WTC11 (cell line): Measurements from ENCODE around the gene NKAPL. TPM values are rescaled to one million over a fixed set of nuclear protein-coding genes. Genes with fewer than 3 reads are reported as not detected.

ENCODE experiments used
- ATAC-seq: fragments of 200-7000 bp; cut with Tn5 transposase; 2 replicates; pipeline ENCODE4 v1.10.0; 2021; ENCODE audit warnings: mild to moderate bottlenecking, moderate library complexity
- CTCF ChIA-PET: fragments of 300-600 bp; sonication (Branson Sonifier 250); formaldehyde crosslinking; loops from one replicate; lab custom pipeline; 2021; ENCODE audit warnings: antibody characterized with exemption; lab: Charles Lee
- POLR2A ChIA-PET: fragments of 350-600 bp; sonication (Branson Sonifier 250); formaldehyde crosslinking; loops from one replicate; lab custom pipeline; 2021; ENCODE audit warnings: antibody characterized with exemption; lab: Charles Lee
- DNase-seq: peaks from one replicate; pipeline ENCODE4 v3.0.0; 2021; ENCODE audit warnings: low spot score
- H3K27ac Mint-ChIP-seq: 2 replicates; pipeline ENCODE4 v1.8.0; 2021; ENCODE audit warnings: mixed read lengths
- H3K27me3 Mint-ChIP-seq: 2 replicates; pipeline ENCODE4 v1.8.0; 2021; ENCODE audit warnings: low read depth, mild to moderate bottlenecking, moderate library complexity, mixed read lengths
- H3K36me3 Mint-ChIP-seq: 2 replicates; pipeline ENCODE4 v1.8.0; 2021; ENCODE audit warnings: mixed read lengths
- H3K4me1 Mint-ChIP-seq: 2 replicates; pipeline ENCODE4 v1.8.0; 2022; ENCODE audit warnings: mixed read lengths
- H3K4me3 Mint-ChIP-seq: 2 replicates; pipeline ENCODE4 v1.8.0; 2021; ENCODE audit warnings: mild to moderate bottlenecking, moderate library complexity, mixed read lengths
- H3K9me3 Mint-ChIP-seq: 2 replicates; pipeline ENCODE4 v1.8.0; 2021; ENCODE audit warnings: mixed read lengths
- CREM ChIP-seq: sonication (generic); formaldehyde crosslinking; IDR thresholded peaks from 2 replicates; pipeline ENCODE4 v1.8.1; 2022; ENCODE audit warnings: mild to moderate bottlenecking, missing genetic modification reagents, moderate library complexity
- ETV6 ChIP-seq: sonication (generic); formaldehyde crosslinking; IDR thresholded peaks from 2 replicates; pipeline ENCODE4 v1.8.1; 2022; ENCODE audit warnings: mild to moderate bottlenecking, missing genetic modification reagents
- GABPB1 ChIP-seq: sonication (generic); formaldehyde crosslinking; IDR thresholded peaks from 2 replicates; pipeline ENCODE4 v1.8.1; 2023; ENCODE audit warnings: mild to moderate bottlenecking, missing genetic modification reagents
- MXD4 ChIP-seq: fragments of 250-450 bp; sonication (Bioruptor Pico); IDR thresholded peaks from 2 replicates; pipeline ENCODE4 v1.8.0; 2021; ENCODE audit warnings: mild to moderate bottlenecking, moderate library complexity, borderline replicate concordance
- NFE2L1 ChIP-seq: sonication (generic); formaldehyde crosslinking; IDR thresholded peaks from 2 replicates; pipeline ENCODE4 v1.8.1; 2023; ENCODE audit warnings: missing genetic modification reagents
- NFYB ChIP-seq: sonication (generic); formaldehyde crosslinking; conservative IDR thresholded peaks from 2 replicates; pipeline ENCODE4 v1.8.0; 2022; ENCODE audit warnings: low read depth, missing genetic modification reagents
- NR1H2 ChIP-seq: sonication (generic); formaldehyde crosslinking; IDR thresholded peaks from 2 replicates; pipeline ENCODE4 v1.9.0; 2021; ENCODE audit warnings: mild to moderate bottlenecking, moderate library complexity, missing genetic modification reagents
- NR2C2 ChIP-seq: sonication (generic); formaldehyde crosslinking; IDR thresholded peaks from 2 replicates; pipeline ENCODE4 v1.8.0; 2022; ENCODE audit warnings: mild to moderate bottlenecking, missing genetic modification reagents
- NR3C1 ChIP-seq: sonication (generic); formaldehyde crosslinking; conservative IDR thresholded peaks from 2 replicates; pipeline ENCODE4 v1.8.1; 2023; ENCODE audit warnings: low read depth, mild to moderate bottlenecking, missing genetic modification reagents
- OVOL2 ChIP-seq: fragments of 250-450 bp; sonication (Bioruptor Pico); IDR thresholded peaks from 2 replicates; pipeline ENCODE4 v1.9.0; 2021; ENCODE audit warnings: mild to moderate bottlenecking, borderline replicate concordance
- SMAD3 ChIP-seq: sonication (generic); formaldehyde crosslinking; IDR thresholded peaks from 2 replicates; pipeline ENCODE4 v1.8.0; 2022; ENCODE audit warnings: missing genetic modification reagents, mild to moderate bottlenecking, borderline replicate concordance
- SP1 ChIP-seq: sonication (generic); formaldehyde crosslinking; conservative IDR thresholded peaks from 2 replicates; pipeline ENCODE4 v1.8.1; 2022; ENCODE audit warnings: missing genetic modification reagents
- TEAD1 ChIP-seq: sonication (generic); formaldehyde crosslinking; IDR thresholded peaks from 2 replicates; pipeline ENCODE4 v1.8.0; 2022; ENCODE audit warnings: mild to moderate bottlenecking, missing genetic modification reagents
- ZNF138 ChIP-seq: sonication (generic); formaldehyde crosslinking; conservative IDR thresholded peaks from 2 replicates; pipeline ENCODE4 v1.8.1; 2022; ENCODE audit warnings: mild to moderate bottlenecking, moderate library complexity, missing genetic modification reagents
- ZNF219 ChIP-seq: sonication (generic); formaldehyde crosslinking; IDR thresholded peaks from 2 replicates; pipeline ENCODE4 v1.8.0; 2023; ENCODE audit warnings: missing genetic modification reagents, mild to moderate bottlenecking, borderline replicate concordance
- ZNF232 ChIP-seq: sonication (generic); formaldehyde crosslinking; IDR thresholded peaks from 2 replicates; pipeline ENCODE4 v1.8.0; 2022; ENCODE audit warnings: mild to moderate bottlenecking, missing genetic modification reagents
- ZNF263 ChIP-seq: sonication (generic); formaldehyde crosslinking; IDR thresholded peaks from 2 replicates; pipeline ENCODE4 v1.8.1; 2022; ENCODE audit warnings: low read depth, mild to moderate bottlenecking, moderate library complexity, missing genetic modification reagents
- ZNF396 ChIP-seq: fragments of 250-450 bp; sonication (Bioruptor Pico); IDR thresholded peaks from 2 replicates; pipeline ENCODE4 v1.8.0; 2021; ENCODE audit warnings: mild to moderate bottlenecking, moderate library complexity, borderline replicate concordance
- ZNF423 ChIP-seq: fragments of 250-450 bp; sonication (Bioruptor Pico); IDR thresholded peaks from 2 replicates; pipeline ENCODE4 v2.1.2; 2022; ENCODE audit warnings: mild to moderate bottlenecking, moderate library complexity
- total RNA-seq: library from RNA; stranded (reverse); gene quantifications from 3 replicates; pipeline ENCODE4 v1.2.3, GENCODE V29; 2021
- TF ChIP-seq, protein P1 (sequence below): sonication (generic); formaldehyde crosslinking; IDR thresholded peaks from 2 replicates; pipeline ENCODE4 v1.8.1; 2022; ENCODE audit warnings: mild to moderate bottlenecking, moderate library complexity, missing genetic modification reagents
- TF ChIP-seq, protein P2 (sequence below): sonication (generic); formaldehyde crosslinking; IDR thresholded peaks from 2 replicates; pipeline ENCODE4 v1.8.0; 2022; ENCODE audit warnings: mild to moderate bottlenecking, missing genetic modification reagents
- TF ChIP-seq, protein P3 (sequence below): sonication (generic); formaldehyde crosslinking; IDR thresholded peaks from 2 replicates; pipeline ENCODE4 v1.8.1; 2023; ENCODE audit warnings: mild to moderate bottlenecking, missing genetic modification reagents, moderate library complexity
- TF ChIP-seq, protein P4 (sequence below): fragments of 250-450 bp; sonication (Bioruptor Pico); IDR thresholded peaks from 2 replicates; pipeline ENCODE4 v1.8.0; 2021; ENCODE audit warnings: mild to moderate bottlenecking
- TF ChIP-seq, protein P5 (sequence below): sonication (generic); formaldehyde crosslinking; IDR thresholded peaks from 2 replicates; pipeline ENCODE4 v1.8.1; 2022; ENCODE audit warnings: mild to moderate bottlenecking, missing genetic modification reagents, moderate library complexity, borderline replicate concordance
- TF ChIP-seq, protein P6 (sequence below): fragments of 250-450 bp; sonication (Bioruptor Pico); IDR thresholded peaks from 2 replicates; pipeline ENCODE4 v2.1.2; 2022; ENCODE audit warnings: mild to moderate bottlenecking, moderate library complexity
- TF ChIP-seq, protein P7 (sequence below): sonication (generic); formaldehyde crosslinking; IDR thresholded peaks from 2 replicates; pipeline ENCODE4 v1.8.0; 2023; ENCODE audit warnings: missing genetic modification reagents, mild to moderate bottlenecking, borderline replicate concordance
- TF ChIP-seq, protein P8 (sequence below): sonication (generic); formaldehyde crosslinking; conservative IDR thresholded peaks from 2 replicates; pipeline ENCODE4 v1.8.1; 2022; ENCODE audit warnings: mild to moderate bottlenecking, missing genetic modification reagents

NKAPL gene
- total RNA-seq, 1 experiment from 2014 or later = 0.26 TPM

DNA sequence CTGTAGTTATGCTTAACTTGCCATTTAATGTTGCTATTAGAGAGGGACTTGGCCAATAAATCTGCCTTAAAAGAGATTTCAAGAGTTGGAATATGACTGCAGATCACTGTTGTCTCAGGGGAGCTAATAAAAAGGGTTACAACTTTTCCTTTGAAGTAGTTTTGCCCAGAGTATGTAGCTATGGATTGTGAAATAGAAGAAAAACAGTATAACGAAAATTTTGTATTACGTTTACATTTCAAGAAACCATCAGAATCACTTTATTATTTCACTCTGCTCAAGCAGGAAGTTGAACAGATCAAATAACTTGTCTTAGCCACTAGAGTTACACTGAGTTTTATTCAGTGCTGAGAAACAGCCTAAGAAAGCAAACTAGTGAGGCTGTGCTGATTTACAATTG is 4.8 kb downstream of the NKAPL start:
- POLR2A ChIA-PET = no interaction called here
- Mint-ChIP-seq H3K4me1 (no peaks in the 10 kb centered on the region), H3K36me3 (no peaks in the 10 kb centered on the region), H3K4me3 (no peak overlapping the region), H3K9me3 (no peaks in the 10 kb centered on the region), H3K27me3 (peaks cover 63% of the 10 kb centered on the region)
- no peak for ATAC-seq
- CTCF ChIA-PET = interaction anchor here (1.1 kb wide), 1 partner anchor 56 kb away, joined by 3 read pairs; no protein-coding TSS in a partner anchor
- no peak for TF ChIP-seq CREM (CRISPR knock-in tag)
- TF ChIP-seq TEAD1 = no peak
- no peak for TF ChIP-seq ZNF263
- TF ChIP-seq, protein P1, sequence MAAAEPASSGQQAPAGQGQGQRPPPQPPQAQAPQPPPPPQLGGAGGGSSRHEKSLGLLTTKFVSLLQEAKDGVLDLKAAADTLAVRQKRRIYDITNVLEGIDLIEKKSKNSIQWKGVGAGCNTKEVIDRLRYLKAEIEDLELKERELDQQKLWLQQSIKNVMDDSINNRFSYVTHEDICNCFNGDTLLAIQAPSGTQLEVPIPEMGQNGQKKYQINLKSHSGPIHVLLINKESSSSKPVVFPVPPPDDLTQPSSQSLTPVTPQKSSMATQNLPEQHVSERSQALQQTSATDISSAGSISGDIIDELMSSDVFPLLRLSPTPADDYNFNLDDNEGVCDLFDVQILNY (CRISPR knock-in tag) = no peak
- no peak for TF ChIP-seq GABPB1 (CRISPR knock-in tag)
- TF ChIP-seq NFE2L1 (CRISPR knock-in tag) = no peak
- no peak for TF ChIP-seq ETV6
- TF ChIP-seq, protein P2, sequence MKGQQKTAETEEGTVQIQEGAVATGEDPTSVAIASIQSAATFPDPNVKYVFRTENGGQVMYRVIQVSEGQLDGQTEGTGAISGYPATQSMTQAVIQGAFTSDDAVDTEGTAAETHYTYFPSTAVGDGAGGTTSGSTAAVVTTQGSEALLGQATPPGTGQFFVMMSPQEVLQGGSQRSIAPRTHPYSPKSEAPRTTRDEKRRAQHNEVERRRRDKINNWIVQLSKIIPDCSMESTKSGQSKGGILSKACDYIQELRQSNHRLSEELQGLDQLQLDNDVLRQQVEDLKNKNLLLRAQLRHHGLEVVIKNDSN (CRISPR knock-in tag) = no peak
- no peak for TF ChIP-seq SP1 (CRISPR knock-in tag)
- TF ChIP-seq NR1H2 (CRISPR knock-in tag) = no peak
- TF ChIP-seq SMAD3 = no peak
- no peak for TF ChIP-seq ZNF138 (CRISPR knock-in tag)
- TF ChIP-seq, protein P3, sequence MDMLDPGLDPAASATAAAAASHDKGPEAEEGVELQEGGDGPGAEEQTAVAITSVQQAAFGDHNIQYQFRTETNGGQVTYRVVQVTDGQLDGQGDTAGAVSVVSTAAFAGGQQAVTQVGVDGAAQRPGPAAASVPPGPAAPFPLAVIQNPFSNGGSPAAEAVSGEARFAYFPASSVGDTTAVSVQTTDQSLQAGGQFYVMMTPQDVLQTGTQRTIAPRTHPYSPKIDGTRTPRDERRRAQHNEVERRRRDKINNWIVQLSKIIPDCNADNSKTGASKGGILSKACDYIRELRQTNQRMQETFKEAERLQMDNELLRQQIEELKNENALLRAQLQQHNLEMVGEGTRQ (CRISPR knock-in tag) = no peak
- TF ChIP-seq ZNF219 = no peak
- TF ChIP-seq NFYB (CRISPR knock-in tag) = no peak
- TF ChIP-seq, all 79 proteins: peak for 0
- H3K27ac Mint-ChIP-seq = no peak overlapping the region
- no peak for DNase-seq

DNA sequence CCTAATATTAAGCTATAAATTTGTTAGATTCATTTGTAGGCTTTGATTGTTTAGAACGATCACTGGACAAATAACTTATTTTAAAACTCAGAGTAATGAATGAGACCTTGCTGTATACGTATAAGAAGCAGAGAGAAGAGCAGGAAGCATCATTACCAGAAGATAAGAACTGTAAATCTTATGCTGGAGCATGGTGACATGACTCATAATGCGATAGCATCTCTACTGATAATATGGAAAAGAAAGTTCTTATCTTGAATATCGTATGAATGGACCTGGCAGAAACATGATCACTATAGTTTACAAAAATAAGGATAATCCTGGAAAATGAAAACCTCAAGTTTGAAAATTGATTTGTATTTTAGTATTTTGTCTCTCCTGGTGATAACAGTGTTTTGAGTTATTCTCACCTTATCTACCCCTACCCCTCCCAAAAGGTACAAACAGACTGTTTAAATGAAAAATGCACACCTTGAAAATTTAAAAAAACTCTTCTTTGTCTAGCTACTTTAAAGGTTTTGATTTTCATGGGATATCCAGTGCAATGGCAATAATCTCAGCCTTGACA is 5.8 kb downstream of the NKAPL start:
- ChIA-PET POLR2A (no interaction called here), CTCF (interaction anchor here (2.7 kb wide), 1 partner anchor 91 kb away, joined by 34 read pairs; no protein-coding TSS in a partner anchor)
- no peaks in the 10 kb centered on the region for H3K36me3 Mint-ChIP-seq
- no peaks in the 10 kb centered on the region for H3K9me3 Mint-ChIP-seq
- no peaks in the 10 kb centered on the region for H3K4me1 Mint-ChIP-seq
- no peak overlapping the region for H3K4me3 Mint-ChIP-seq
- H3K27ac Mint-ChIP-seq = no peak overlapping the region
- ATAC-seq (no peak), DNase-seq (no peak)
- H3K27me3 Mint-ChIP-seq = peaks cover 53% of the 10 kb centered on the region
- TF ChIP-seq OVOL2 (no peak), ZNF396 (no peak), NR3C1 (no peak), MXD4 (no peak), ZNF423 (CRISPR knock-in tag) (no peak), NR2C2 (CRISPR knock-in tag) (no peak), ZNF232 (CRISPR knock-in tag) (no peak)
- TF ChIP-seq, protein P4, sequence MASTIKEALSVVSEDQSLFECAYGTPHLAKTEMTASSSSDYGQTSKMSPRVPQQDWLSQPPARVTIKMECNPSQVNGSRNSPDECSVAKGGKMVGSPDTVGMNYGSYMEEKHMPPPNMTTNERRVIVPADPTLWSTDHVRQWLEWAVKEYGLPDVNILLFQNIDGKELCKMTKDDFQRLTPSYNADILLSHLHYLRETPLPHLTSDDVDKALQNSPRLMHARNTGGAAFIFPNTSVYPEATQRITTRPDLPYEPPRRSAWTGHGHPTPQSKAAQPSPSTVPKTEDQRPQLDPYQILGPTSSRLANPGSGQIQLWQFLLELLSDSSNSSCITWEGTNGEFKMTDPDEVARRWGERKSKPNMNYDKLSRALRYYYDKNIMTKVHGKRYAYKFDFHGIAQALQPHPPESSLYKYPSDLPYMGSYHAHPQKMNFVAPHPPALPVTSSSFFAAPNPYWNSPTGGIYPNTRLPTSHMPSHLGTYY (CRISPR knock-in tag) = no peak
- TF ChIP-seq, protein P5, sequence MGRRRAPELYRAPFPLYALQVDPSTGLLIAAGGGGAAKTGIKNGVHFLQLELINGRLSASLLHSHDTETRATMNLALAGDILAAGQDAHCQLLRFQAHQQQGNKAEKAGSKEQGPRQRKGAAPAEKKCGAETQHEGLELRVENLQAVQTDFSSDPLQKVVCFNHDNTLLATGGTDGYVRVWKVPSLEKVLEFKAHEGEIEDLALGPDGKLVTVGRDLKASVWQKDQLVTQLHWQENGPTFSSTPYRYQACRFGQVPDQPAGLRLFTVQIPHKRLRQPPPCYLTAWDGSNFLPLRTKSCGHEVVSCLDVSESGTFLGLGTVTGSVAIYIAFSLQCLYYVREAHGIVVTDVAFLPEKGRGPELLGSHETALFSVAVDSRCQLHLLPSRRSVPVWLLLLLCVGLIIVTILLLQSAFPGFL (CRISPR knock-in tag) = no peak
- TF ChIP-seq, protein P6, sequence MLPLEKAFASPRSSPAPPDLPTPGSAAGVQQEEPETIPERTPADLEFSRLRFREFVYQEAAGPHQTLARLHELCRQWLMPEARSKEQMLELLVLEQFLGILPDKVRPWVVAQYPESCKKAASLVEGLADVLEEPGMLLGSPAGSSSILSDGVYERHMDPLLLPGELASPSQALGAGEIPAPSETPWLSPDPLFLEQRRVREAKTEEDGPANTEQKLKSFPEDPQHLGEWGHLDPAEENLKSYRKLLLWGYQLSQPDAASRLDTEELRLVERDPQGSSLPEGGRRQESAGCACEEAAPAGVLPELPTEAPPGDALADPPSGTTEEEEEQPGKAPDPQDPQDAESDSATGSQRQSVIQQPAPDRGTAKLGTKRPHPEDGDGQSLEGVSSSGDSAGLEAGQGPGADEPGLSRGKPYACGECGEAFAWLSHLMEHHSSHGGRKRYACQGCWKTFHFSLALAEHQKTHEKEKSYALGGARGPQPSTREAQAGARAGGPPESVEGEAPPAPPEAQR = no peak
- TF ChIP-seq, protein P7, sequence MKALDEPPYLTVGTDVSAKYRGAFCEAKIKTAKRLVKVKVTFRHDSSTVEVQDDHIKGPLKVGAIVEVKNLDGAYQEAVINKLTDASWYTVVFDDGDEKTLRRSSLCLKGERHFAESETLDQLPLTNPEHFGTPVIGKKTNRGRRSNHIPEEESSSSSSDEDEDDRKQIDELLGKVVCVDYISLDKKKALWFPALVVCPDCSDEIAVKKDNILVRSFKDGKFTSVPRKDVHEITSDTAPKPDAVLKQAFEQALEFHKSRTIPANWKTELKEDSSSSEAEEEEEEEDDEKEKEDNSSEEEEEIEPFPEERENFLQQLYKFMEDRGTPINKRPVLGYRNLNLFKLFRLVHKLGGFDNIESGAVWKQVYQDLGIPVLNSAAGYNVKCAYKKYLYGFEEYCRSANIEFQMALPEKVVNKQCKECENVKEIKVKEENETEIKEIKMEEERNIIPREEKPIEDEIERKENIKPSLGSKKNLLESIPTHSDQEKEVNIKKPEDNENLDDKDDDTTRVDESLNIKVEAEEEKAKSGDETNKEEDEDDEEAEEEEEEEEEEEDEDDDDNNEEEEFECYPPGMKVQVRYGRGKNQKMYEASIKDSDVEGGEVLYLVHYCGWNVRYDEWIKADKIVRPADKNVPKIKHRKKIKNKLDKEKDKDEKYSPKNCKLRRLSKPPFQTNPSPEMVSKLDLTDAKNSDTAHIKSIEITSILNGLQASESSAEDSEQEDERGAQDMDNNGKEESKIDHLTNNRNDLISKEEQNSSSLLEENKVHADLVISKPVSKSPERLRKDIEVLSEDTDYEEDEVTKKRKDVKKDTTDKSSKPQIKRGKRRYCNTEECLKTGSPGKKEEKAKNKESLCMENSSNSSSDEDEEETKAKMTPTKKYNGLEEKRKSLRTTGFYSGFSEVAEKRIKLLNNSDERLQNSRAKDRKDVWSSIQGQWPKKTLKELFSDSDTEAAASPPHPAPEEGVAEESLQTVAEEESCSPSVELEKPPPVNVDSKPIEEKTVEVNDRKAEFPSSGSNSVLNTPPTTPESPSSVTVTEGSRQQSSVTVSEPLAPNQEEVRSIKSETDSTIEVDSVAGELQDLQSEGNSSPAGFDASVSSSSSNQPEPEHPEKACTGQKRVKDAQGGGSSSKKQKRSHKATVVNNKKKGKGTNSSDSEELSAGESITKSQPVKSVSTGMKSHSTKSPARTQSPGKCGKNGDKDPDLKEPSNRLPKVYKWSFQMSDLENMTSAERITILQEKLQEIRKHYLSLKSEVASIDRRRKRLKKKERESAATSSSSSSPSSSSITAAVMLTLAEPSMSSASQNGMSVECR = no peak
- TF ChIP-seq, protein P8, sequence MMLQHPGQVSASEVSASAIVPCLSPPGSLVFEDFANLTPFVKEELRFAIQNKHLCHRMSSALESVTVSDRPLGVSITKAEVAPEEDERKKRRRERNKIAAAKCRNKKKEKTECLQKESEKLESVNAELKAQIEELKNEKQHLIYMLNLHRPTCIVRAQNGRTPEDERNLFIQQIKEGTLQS (CRISPR knock-in tag) = no peak
